ENCODE data around the gene ACACB. TPM values are rescaled to one million over a fixed set of nuclear protein-coding genes. Genes with fewer than 3 reads are reported as not detected.

The ACACB gene
- total RNA-seq, 1 experiment from 2014 or later = 8.2 TPM

Other genes with a start within 250 kb of the ACACB start
- gene DAO, start 236.5 kb upstream of the ACACB start, total RNA-seq (2021) = not detected in 2 replicates
- not detected in 2 replicates for gene SVOP, start 95.5 kb upstream of the ACACB start, total RNA-seq (2021)
- 11.7 and 12.4 TPM in 2 replicates for gene USP30, start 64.0 kb upstream of the ACACB start, total RNA-seq (2021)
- 40.6 and 44.5 TPM in 2 replicates for gene ALKBH2, start 23.1 kb upstream of the ACACB start, total RNA-seq (2021)
- gene UNG, start 19.0 kb upstream of the ACACB start, total RNA-seq (2021) = 53.2 and 58.5 TPM in 2 replicates
- gene FOXN4, start 192.7 kb downstream of the ACACB start, total RNA-seq (2021) = not detected in 2 replicates
- not detected in 2 replicates for gene MYO1H, start 231.3 kb downstream of the ACACB start, total RNA-seq (2021)

Data from A673 (cell line).